ENCODE data around the gene HVCN1.

The HVCN1 gene

DNA sequence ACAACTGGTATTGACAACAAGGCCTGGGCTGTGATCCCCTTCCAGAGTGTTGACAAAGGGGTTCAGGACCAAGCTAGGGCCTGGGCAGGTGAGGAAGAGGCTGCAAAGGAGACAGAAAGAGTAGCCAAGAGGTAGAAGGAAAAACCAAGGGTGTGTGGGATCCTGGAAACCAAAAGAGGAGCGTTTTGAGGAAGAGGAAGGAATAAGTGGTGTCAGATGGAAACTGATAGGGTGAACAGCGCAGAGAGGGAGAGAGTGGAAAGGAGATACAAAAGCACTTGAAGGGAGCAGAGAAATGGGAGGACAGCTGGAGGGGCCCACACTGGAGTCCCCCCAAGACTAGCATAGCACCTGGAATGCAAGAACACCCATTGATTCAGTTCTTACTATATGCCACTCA lies 8.3 kb upstream of the HVCN1 start:
- Mint-ChIP-seq H3K9me3 (no peaks in the 10 kb centered on the region), H3K27me3 (ENCODE audit: low read depth, poor library complexity) (peaks cover 4% of the 10 kb centered on the region), H3K4me3 (no peak overlapping the region), H3K36me3 (ENCODE audit: low read depth) (no peaks in the 10 kb centered on the region), H3K4me1 (peaks cover 11% of the 10 kb centered on the region), H3K27ac (no peak overlapping the region)
- TF ChIP-seq, protein P1, sequence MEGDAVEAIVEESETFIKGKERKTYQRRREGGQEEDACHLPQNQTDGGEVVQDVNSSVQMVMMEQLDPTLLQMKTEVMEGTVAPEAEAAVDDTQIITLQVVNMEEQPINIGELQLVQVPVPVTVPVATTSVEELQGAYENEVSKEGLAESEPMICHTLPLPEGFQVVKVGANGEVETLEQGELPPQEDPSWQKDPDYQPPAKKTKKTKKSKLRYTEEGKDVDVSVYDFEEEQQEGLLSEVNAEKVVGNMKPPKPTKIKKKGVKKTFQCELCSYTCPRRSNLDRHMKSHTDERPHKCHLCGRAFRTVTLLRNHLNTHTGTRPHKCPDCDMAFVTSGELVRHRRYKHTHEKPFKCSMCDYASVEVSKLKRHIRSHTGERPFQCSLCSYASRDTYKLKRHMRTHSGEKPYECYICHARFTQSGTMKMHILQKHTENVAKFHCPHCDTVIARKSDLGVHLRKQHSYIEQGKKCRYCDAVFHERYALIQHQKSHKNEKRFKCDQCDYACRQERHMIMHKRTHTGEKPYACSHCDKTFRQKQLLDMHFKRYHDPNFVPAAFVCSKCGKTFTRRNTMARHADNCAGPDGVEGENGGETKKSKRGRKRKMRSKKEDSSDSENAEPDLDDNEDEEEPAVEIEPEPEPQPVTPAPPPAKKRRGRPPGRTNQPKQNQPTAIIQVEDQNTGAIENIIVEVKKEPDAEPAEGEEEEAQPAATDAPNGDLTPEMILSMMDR (IDR thresholded peaks at IDR 0.05), result no peak
- no peak for DNase-seq

DNA sequence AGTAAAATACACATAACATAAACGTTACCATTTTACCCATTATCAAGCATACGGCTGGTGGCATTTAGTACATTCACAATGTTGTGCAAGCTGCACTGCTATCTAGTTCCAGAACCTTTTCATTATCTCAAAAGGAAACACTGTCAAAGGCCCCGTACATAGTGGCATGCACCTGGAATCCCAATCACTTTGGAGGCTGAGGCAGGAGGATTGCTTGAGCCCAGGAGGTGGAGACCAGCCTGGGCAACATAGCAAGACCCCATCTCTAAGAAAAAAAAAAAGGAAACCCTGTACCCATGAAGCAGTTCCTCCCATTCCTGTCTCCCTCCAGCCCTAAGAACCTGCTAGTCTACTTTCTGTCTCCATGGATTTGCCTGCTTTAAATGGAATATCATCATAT lies 7.4 kb upstream of the HVCN1 start:
- TF ChIP-seq, protein P1 (IDR thresholded peaks at IDR 0.05), result no peak
- Mint-ChIP-seq H3K4me3 (no peak overlapping the region), H3K27me3 (ENCODE audit: low read depth, poor library complexity) (peaks cover 4% of the 10 kb centered on the region), H3K36me3 (ENCODE audit: low read depth) (no peaks in the 10 kb centered on the region), H3K9me3 (no peaks in the 10 kb centered on the region), H3K27ac (no peak overlapping the region), H3K4me1 (peaks cover 11% of the 10 kb centered on the region)
- no peak for DNase-seq

DNA sequence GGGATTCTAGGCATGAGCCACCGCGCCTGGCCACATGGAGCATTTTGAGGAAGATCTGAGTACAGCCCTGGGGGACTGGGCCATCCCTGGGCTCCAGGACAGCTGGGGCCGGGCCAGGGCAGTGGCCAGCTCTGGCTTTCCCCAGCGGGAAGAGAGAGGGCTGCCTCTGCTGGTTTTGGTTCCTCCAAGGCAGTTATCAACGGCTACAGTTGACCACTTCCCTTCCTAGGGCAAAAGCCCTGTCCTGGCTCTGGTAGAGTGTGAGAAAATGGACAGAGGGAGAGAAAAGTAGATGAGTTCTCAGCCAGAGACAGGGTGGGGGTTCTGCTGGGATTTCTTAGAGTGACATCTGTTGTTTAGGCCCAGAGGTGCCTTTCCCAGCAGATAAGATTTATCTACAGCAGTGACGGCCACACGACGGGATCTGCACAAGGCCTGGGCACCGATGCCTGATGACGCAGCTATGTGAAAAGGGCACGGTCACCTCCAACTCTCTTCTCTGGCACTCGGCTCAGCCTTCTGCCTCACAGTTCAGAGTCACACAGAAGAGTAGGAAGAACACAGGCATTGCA lies 5.5 kb upstream of the HVCN1 start:
- Mint-ChIP-seq H3K27ac (no peak overlapping the region), H3K4me1 (peaks cover 20% of the 10 kb centered on the region), H3K4me3 (no peak overlapping the region), H3K9me3 (no peaks in the 10 kb centered on the region), H3K27me3 (ENCODE audit: low read depth, poor library complexity) (peaks cover 4% of the 10 kb centered on the region), H3K36me3 (ENCODE audit: low read depth) (no peaks in the 10 kb centered on the region)
- TF ChIP-seq, protein P1 (IDR thresholded peaks at IDR 0.05), result no peak
- no peak for DNase-seq

DNA sequence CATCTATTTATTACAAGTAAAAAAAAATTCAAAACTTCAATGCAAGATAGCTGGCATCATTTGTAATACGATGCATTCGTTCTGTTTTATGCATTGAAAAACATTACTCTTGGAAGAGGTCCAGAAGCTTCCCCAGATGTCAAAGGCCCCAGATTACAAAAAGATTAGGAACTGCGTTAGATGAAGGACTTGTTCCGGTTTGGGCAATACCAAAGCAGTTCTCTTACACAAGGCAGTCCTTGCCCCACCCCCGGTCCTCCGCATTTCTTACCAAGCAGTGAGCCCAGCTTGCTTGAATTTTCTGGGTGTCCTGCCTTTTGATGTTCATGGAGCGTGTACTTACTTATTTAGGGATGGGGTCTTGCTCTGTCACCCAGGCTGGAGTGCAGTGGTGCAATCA lies 4.8 kb upstream of the HVCN1 start:
- H3K4me1 Mint-ChIP-seq, result peaks cover 21% of the 10 kb centered on the region
- H3K36me3 Mint-ChIP-seq (ENCODE audit: low read depth), result no peaks in the 10 kb centered on the region
- TF ChIP-seq, protein P1 (IDR thresholded peaks at IDR 0.05), result no peak
- no peak overlapping the region for H3K27ac Mint-ChIP-seq
- no peak overlapping the region for H3K4me3 Mint-ChIP-seq
- H3K27me3 Mint-ChIP-seq (ENCODE audit: low read depth, poor library complexity), result peaks cover 4% of the 10 kb centered on the region
- H3K9me3 Mint-ChIP-seq, result no peaks in the 10 kb centered on the region
- no peak for DNase-seq

DNA sequence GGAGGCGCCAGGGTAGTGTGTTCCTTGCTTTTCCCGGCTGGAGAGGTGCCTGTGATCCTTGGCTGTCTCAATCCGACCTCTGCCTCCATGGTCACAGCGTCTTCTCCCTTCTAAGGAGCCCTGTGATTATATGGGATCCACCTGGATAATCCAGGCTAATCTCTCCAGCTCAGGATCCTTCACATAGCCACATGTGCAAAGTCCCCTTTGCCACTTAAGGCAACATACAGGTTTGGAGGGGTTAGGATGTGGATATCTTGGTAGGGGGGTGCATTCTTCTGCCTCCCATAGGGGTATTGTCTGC lies 1.2 kb upstream of the HVCN1 start:
- Mint-ChIP-seq H3K36me3 (ENCODE audit: low read depth) (peaks cover 13% of the 10 kb centered on the region), H3K4me3 (peak overlapping the region; percentile 85), H3K9me3 (peaks cover 15% of the 10 kb centered on the region), H3K27me3 (ENCODE audit: low read depth, poor library complexity) (peaks cover 15% of the 10 kb centered on the region), H3K4me1 (peaks cover 28% of the 10 kb centered on the region), H3K27ac (no peak overlapping the region)
- TF ChIP-seq, protein P1 (IDR thresholded peaks at IDR 0.05), result no peak
- no peak for DNase-seq

DNA sequence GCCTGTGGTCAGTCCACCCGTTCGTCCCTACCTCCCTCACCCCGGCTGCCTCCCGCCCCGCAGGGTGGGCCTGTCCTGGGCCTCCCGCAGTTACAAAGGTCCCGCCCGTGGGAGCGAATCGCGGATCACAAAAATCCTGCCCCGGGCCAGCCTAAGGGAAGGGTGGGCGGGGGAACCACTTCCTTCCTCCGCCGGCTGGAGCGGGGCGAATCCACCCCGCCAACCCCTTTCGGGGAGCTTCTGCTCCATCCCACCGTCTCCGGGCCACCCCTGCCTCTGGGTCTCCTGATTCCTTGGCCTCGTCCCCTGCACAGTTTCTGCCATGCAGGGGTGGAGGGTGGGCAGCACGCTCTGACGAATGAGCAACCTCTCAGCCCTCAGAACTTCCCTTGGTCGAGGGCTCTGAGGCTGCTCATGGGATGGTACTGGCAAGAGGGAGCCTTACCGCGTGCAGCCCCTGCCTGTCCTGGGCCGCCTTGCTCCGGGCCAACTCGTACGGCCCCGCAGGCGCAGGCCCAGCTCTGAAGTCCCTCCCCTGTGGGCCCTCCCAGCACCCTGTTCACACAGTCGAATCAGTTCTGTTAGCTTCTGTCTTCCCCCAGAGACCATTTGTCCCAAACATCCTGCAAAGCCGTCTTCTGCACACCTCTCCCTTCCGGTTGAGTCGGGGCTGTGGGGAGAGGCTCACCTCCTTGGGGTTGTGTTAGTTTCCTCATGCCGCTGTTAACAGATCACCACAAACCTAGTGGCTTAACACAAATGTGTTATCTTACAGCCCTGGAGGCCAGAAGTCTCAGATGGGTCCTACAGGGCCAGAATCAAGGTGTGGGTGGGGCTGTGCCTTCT lies 589 bp upstream of the HVCN1 start:
- Mint-ChIP-seq H3K36me3 (ENCODE audit: low read depth) (peaks cover 19% of the 10 kb centered on the region), H3K4me3 (peak overlapping the region; percentile 85), H3K4me1 (peaks cover 25% of the 10 kb centered on the region), H3K27ac (peak overlapping the region; percentile 90), H3K27me3 (ENCODE audit: low read depth, poor library complexity) (peaks cover 15% of the 10 kb centered on the region), H3K9me3 (peaks cover 20% of the 10 kb centered on the region)
- TF ChIP-seq, protein P1 (IDR thresholded peaks at IDR 0.05), result no peak
- DNase-seq, result peak; percentile 66
